ENCODE measurements around the gene MAP3K7CL.

- TF ChIP-seq CTCF (IDR thresholded peaks at IDR 0.05) = no peak
- no peak for TF ChIP-seq POLR2A (IDR thresholded peaks at IDR 0.05)
- peak in 1 of 2 donors; percentile 57 for TF ChIP-seq POLR2AphosphoS5 (IDR thresholded peaks at IDR 0.05; ENCODE audit: insufficient read depth in 1 of 2, low read depth in 1 of 2)
Observed at GRCh38 chr21:29168891-29169315, 38.5 kb downstream of the MAP3K7CL start.

Measured in vagina (tissue), 2 donors.